HG03575 (cell line): Measurements from ENCODE around the gene SIDT1.
A peak's percentile ranks its signal among the peaks of the same experiment; 100 is the strongest.

Experiments used
- ATAC-seq: cut with Tn5 transposase; IDR thresholded peaks from one replicate; pipeline ENCODE4 v1.9.1; 2021; ENCODE audit not compliant: unreplicated experiment, insufficient number of reproducible peaks, low FRiP score; ENCODE audit errors: extremely low read depth

The SIDT1 gene

GRCh38 chr3:113531826-113532697 is at the start of gene SIDT1:
Gene SIDT1 (plus strand): TSS chr3:113532555. CDS start chr3:113533022, 467 bp downstream.
- ATAC-seq = peak; percentile 72

GRCh38 chr3:113485161-113485609 is 47.2 kb upstream of the SIDT1 start:
- no peak for ATAC-seq

DNA sequence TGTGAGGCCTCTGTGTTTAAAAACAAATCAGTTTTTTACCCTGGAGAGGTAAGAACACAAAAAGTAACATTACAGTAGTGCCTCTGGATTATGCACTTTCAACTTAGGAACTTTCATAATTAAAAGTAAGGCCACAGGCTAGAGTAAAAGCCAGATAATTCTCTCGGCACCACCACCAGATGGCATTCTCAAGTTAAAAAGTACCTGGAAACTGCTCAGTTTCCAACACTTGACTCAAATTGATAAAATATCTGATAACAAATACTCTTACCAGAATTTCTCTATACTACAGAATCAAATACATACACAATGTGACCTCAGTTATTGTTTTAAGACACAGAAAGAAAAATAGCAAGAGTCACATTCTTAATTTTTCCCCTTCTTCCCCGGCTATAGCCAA is 37.3 kb upstream of the SIDT1 start:
- ATAC-seq = no peak

- no peak for ATAC-seq
Measured at GRCh38 chr3:113496924-113497323, 35.4 kb upstream of the SIDT1 start.

DNA sequence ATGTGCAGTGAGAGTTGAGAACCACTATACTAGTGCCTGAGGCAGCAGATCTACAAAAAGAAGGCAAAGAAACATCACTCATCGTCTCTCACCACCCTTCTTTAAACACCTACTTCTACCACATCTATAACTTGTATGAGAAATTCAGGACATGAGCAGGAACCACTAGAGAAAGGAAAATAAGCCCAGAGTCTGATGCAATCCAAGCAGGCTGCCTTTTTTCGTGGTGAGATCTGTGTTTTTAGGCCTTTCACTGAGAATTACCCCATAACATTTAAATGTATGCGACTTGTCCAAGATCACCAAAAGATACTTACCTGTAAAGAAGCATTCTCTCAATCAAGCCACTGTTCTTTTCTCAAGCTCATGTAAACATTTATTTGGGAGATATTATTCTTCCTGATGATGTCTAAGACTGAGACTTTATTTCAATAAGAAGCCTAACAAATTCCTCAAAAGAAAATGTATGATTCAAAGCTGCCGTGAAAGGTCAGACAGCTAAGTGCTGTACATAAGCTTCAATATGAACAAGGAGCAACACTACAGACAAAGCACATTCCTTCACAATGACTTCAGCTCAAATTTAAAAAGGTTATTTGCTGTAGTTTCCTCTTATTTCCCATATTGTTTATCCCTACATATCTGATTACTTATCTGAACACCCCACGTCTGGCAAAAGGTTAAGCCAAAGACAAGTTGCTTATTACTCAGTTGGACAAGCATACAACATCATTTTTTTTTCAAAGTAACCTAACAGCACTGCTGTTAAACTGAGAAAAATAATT is 33.9 kb upstream of the SIDT1 start:
- ATAC-seq = no peak

GRCh38 chr3:113499081-113499480 is 33.3 kb upstream of the SIDT1 start:
- no peak for ATAC-seq

- no peak for ATAC-seq
Measured at GRCh38 chr3:113501597-113501996, 30.8 kb upstream of the SIDT1 start.

DNA sequence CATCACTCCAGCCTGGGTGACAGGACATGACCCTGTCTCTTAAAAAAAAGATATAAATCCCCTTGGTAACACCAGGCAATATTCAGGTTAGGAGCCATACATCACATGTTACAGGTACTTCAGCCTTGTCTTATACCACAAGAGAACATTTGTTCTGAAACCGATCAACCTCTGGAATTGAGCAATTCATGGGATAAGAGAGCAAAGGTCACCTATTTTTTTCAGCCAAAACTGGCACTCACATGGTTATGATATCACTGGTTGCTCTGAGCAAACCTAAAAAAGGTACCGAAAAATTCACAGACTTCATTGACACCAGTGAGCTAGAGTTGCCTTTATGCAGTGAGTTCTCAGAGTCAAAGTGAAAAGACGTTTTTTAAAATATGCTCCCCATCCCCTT is 26.5 kb upstream of the SIDT1 start:
- no peak for ATAC-seq

GRCh38 chr3:113507501-113508067 is 24.8 kb upstream of the SIDT1 start:
- ATAC-seq = no peak

- ATAC-seq = no peak
Measured at GRCh38 chr3:113508966-113509365, 23.4 kb upstream of the SIDT1 start.

GRCh38 chr3:113514265-113514769 is 18.0 kb upstream of the SIDT1 start:
- no peak for ATAC-seq

GRCh38 chr3:113516115-113516505 is 16.2 kb upstream of the SIDT1 start:
- no peak for ATAC-seq

DNA sequence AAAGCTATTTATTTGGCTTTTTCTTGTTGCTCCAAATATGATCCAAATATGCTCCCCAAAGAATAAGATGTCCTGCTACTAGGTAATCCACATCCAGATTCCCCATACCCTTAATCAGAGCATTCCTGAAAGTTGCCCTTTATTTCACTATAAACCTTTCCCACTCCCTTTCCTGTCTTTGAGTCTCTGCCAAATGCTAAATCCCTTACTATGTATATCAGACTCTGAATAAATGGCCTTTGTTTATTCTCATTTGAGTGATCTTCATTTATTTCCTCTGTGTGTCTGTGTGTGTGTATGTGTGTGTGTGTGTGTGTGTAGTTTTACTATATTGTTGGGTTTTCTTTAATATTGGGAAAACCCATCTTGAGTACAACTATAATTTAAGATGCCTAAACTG is 10.4 kb upstream of the SIDT1 start:
- ATAC-seq = no peak

- ATAC-seq = no peak
Measured at GRCh38 chr3:113523241-113523640, 9.1 kb upstream of the SIDT1 start.

DNA sequence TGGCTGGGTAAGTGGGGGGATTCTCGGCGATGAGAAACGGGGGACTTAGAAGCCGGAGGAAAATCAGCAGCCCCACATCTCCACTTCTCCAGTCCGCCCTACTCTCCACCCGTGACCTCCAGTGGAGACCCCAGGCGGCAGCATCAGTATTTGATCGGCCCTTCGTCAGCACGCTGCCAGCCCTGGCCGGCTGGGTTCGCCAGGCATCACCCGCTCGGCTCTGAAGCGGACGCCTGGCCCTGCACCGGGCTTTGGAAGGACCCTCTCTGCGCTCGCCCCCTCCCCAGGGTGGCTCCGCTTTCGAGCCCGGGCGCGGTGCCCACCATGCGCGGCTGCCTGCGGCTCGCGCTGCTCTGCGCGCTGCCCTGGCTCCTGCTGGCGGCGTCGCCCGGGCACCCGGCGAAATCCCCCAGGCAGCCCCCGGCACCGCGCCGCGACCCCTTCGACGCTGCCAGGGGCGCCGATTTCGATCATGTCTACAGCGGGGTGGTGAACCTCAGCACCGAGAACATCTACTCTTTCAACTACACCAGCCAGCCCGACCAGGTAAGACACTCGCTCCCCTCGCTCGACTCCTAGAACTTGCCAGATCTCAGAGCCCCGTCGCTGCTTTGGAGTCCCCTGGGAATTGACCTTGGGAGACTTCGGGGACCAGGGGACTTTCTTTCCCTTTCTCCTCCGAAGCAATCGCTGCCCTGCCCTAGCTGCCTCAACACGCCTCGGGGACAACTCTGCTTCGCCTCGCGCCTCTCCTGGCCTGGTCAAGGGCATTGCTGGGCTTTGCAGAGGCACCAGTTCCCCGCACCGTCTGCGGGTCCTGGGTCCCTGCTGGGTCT is 561 bp downstream of the SIDT1 start:
- no peak for ATAC-seq

DNA sequence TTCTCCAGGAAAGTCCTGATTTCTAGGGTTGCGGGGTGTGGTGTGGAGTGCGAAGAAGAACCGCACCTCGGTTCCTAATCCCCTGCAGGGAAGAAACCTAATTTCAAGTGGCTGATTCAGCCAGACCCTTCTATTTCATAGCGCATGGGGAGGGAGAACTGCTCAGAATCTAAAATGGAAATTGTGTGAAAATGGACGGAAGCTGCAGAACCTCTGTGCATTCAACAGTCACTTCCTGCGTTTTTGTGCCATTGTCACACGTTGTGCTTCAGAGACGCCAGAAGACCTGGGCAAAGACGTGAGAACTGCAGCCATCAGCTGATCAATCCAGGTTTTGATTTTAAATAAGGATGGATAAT is 1.2 kb downstream of the SIDT1 start:
- no peak for ATAC-seq

DNA sequence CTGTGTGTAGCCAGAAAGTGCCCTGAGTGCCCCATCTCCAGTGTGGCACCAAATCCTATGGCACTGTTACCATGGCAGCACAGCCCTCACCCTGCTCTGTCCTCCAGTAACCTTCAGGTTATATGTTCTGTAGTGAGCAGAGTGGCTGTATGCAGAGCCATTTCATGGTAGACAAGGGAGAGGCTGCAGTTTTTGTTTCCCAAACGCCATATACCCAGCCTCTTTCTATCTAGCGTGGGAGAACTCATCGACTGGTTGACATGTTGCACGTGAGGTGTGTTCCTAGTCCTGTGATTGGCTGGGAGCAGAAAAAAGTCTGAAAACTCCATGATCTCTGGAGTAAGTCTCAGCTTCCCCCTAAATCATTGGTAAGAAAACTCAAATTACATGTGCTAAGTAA is 2.0 kb downstream of the SIDT1 start:
- no peak for ATAC-seq

GRCh38 chr3:113535898-113536297 is 3.5 kb downstream of the SIDT1 start:
- ATAC-seq = no peak

DNA sequence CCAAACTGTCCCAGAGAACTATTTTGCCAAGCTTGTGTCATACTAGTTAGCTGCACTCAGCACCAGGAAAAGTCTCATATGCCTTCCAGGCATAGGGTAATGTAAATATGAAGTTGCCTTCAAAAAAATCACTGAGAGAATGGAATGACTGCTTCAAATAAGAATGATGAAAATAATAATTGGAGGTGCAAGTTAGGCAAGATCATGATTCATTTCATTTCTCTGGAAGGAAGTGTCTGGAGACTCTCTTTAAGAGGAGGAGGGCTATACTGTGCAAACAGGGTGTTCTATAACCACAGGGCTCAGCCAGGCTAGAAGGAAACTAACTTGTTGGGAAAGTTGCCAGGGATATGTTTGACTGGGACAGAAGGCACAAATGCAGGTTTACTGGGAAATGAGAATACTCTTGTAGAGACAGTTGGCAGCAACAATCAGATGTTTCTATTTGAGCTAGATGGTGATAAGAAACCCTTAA is 4.3 kb downstream of the SIDT1 start:
- no peak for ATAC-seq
